A549 (cell line): ENCODE results near the gene PPP1R15A.
"Not testable (repeated sequence)": the region's sequence is repeated elsewhere in the genome, so short reads cannot be mapped to it uniquely, and the experiment has no call there.

Experiments used
- EHF ChIP-seq: fragments of 250-450 bp; sonication (Bioruptor Pico); IDR thresholded peaks from 2 replicates; pipeline ENCODE4 v1.5.0; 2020; ENCODE audit warnings: mild to moderate bottlenecking
- EP300 ChIP-seq, 2 experiments: fragments of >200 bp; sonication (Bioruptor Twin); formaldehyde crosslinking; IDR thresholded peaks; 2 replicates in 1 of 2; 3 replicates in 1 of 2; pipeline ENCODE4 v1.6.1; 2016 to 2017
- FOSL2 ChIP-seq, 2 experiments: fragments of 450-650 bp in 1 of 2; fragments of >200 bp in 1 of 2; sonication (Bioruptor Twin) in 1 of 2; formaldehyde crosslinking; IDR thresholded peaks; 2 replicates each; pipeline versions ENCODE4 v1.5.0 to v1.6.1; 2016 to 2020; ENCODE audit warnings: mild to moderate bottlenecking in 1 of 2, moderate library complexity in 1 of 2
- HDAC2 ChIP-seq: fragments of 200-600 bp; sonication (generic); IDR thresholded peaks from 2 replicates; pipeline ENCODE4 v1.6.1; 2016
- KDM1A ChIP-seq: fragments of 200-600 bp; sonication (generic); IDR thresholded peaks from 2 replicates; pipeline ENCODE4 v1.6.1; 2016; ENCODE audit warnings: low read depth, mild to moderate bottlenecking
- NFE2L2 ChIP-seq: fragments of 150-350 bp; conservative IDR thresholded peaks from 2 replicates; pipeline ENCODE4 v1.6.1; 2014; ENCODE audit warnings: low read length
- POLR2A ChIP-seq: IDR thresholded peaks from 2 replicates; pipeline ENCODE4 v1.6.1; 2012; ENCODE audit warnings: mild to moderate bottlenecking, low read length
- POLR2AphosphoS2 ChIP-seq: conservative IDR thresholded peaks from 2 replicates; pipeline ENCODE4 v1.6.1; 2012; ENCODE audit warnings: low read length, improper control_type of control experiment, inconsistent platforms
- RCOR1 ChIP-seq: fragments of 150-350 bp; IDR thresholded peaks from 2 replicates; pipeline ENCODE4 v1.6.1; 2014; ENCODE audit warnings: antibody characterized with exemption, low read length, low read depth
- SMC3 ChIP-seq: fragments of >200 bp; sonication (Bioruptor Twin); formaldehyde crosslinking; IDR thresholded peaks from 3 replicates; pipeline ENCODE4 v1.6.1; 2018; ENCODE audit warnings: inconsistent platforms
- TP53 ChIP-seq: fragments of 250-450 bp; sonication (Bioruptor Pico); IDR thresholded peaks from 2 replicates; pipeline ENCODE4 v1.5.0; 2021; ENCODE audit warnings: mild to moderate bottlenecking, moderate library complexity
- ZFP36 ChIP-seq: fragments of 450-650 bp; IDR thresholded peaks from 2 replicates; pipeline ENCODE4 v1.6.1; 2014; ENCODE audit warnings: borderline replicate concordance; ENCODE audit not compliant: partially characterized antibody
- TF ChIP-seq, protein P1 (sequence below): IDR thresholded peaks from 2 replicates; pipeline ENCODE4 v1.6.1; 2012
- TF ChIP-seq, protein P2 (sequence below): fragments of >200 bp; sonication (Bioruptor Twin); formaldehyde crosslinking; IDR thresholded peaks from 3 replicates; pipeline ENCODE4 v1.5.1; 2016

DNA sequence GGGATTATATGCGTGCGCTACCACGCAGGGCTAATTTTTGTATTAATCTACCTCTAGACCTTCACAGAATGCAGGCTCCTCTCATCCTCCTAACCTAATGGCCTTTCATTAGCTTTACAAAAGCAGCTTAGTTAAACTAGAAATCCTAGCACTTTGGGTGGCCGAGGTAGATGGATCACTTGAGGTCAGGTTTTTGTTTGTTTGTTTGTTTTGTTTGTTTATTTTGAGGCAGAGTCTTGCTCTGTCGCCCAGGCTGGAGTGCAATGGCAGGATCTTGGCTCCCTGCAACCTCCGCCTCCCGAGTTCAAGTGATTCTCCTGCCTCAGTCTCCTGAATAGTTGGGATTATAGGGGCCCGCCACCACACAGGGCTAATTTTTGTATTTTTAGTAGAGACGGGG, 7.5 kb downstream of the PPP1R15A start:
- TF ChIP-seq, protein P1, sequence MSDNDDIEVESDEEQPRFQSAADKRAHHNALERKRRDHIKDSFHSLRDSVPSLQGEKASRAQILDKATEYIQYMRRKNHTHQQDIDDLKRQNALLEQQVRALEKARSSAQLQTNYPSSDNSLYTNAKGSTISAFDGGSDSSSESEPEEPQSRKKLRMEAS, result not testable (repeated sequence)
- not testable (repeated sequence) for TF ChIP-seq POLR2A; NFE2L2; HDAC2; KDM1A; TP53 (CRISPR knock-in tag); SMC3; ZFP36; EHF; FOSL2 (IDR thresholded peaks at IDR 0.05); FOSL2 (CRISPR knock-in tag; IDR thresholded peaks at IDR 0.05); EP300 (IDR thresholded peaks at IDR 0.05); RCOR1
- TF ChIP-seq, protein P2, sequence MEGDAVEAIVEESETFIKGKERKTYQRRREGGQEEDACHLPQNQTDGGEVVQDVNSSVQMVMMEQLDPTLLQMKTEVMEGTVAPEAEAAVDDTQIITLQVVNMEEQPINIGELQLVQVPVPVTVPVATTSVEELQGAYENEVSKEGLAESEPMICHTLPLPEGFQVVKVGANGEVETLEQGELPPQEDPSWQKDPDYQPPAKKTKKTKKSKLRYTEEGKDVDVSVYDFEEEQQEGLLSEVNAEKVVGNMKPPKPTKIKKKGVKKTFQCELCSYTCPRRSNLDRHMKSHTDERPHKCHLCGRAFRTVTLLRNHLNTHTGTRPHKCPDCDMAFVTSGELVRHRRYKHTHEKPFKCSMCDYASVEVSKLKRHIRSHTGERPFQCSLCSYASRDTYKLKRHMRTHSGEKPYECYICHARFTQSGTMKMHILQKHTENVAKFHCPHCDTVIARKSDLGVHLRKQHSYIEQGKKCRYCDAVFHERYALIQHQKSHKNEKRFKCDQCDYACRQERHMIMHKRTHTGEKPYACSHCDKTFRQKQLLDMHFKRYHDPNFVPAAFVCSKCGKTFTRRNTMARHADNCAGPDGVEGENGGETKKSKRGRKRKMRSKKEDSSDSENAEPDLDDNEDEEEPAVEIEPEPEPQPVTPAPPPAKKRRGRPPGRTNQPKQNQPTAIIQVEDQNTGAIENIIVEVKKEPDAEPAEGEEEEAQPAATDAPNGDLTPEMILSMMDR, result not testable (repeated sequence)
- TF ChIP-seq POLR2AphosphoS2, result peak; percentile 13
